A673 (cell line): ENCODE data around the gene CCDC169. TPM values are rescaled to one million over a fixed set of nuclear protein-coding genes. Genes with fewer than 3 reads are reported as not detected.

Experiments
- BruUV-seq: library from RNA; stranded (reverse); fragments of 400-500 nt; replicated peaks from 2 replicates; lab custom pipeline; 2021; lab: Mats Ljungman, UMichigan
- CTCF ChIA-PET: fragments of 300-600 bp; sonication (Branson Sonifier 250); formaldehyde crosslinking; loops from one replicate; lab custom pipeline; 2022; ENCODE audit warnings: antibody characterized with exemption; lab: Charles Lee
- POLR2A ChIA-PET: fragments of 300-600 bp; sonication (Branson Sonifier 250); formaldehyde crosslinking; loops from one replicate; lab custom pipeline; 2022; ENCODE audit warnings: antibody characterized with exemption; ENCODE audit not compliant: low non-redundant PET; lab: Charles Lee
- DNase-seq: peaks from one replicate; pipeline ENCODE4 v3.0.0-alpha.2; 2015; ENCODE audit warnings: low spot score
- H3K27ac ChIP-seq: fragments of 200-600 bp; sonication (generic); 2 replicates; pipeline ENCODE4 v1.5.1; 2016; ENCODE audit warnings: mixed run types, low read depth, mild to moderate bottlenecking, mixed read lengths, antibody characterized with exemption, low read length; ENCODE audit not compliant: poor library complexity, severe bottlenecking
- H3K27me3 ChIP-seq: fragments of 200-600 bp; sonication (generic); replicated peaks from 2 replicates; pipeline ENCODE4 v1.6.1; 2017; ENCODE audit warnings: mixed run types, low read depth, mild to moderate bottlenecking, mixed read lengths, antibody characterized with exemption, low read length; ENCODE audit not compliant: insufficient read depth, poor library complexity
- H3K36me3 ChIP-seq: fragments of 200-600 bp; sonication (generic); 2 replicates; pipeline ENCODE4 v1.6.1; 2016; ENCODE audit warnings: mixed run types, mild to moderate bottlenecking, mixed read lengths, antibody characterized with exemption, low read length; ENCODE audit not compliant: insufficient read depth, poor library complexity, severe bottlenecking
- H3K4me1 ChIP-seq: fragments of 200-600 bp; sonication (generic); 2 replicates; pipeline ENCODE4 v1.6.1; 2017; ENCODE audit warnings: mixed run types, mild to moderate bottlenecking, mixed read lengths, antibody characterized with exemption, low read length; ENCODE audit not compliant: insufficient read depth, poor library complexity, severe bottlenecking
- H3K4me3 ChIP-seq: fragments of 200-600 bp; sonication (generic); 2 replicates; pipeline ENCODE4 v1.5.1; 2016; ENCODE audit warnings: low read depth, mixed run types, mild to moderate bottlenecking, mixed read lengths, low read length; ENCODE audit not compliant: poor library complexity, severe bottlenecking
- H3K9me3 ChIP-seq: fragments of 200-600 bp; sonication (generic); 2 replicates; pipeline ENCODE4 v1.6.1; 2016; ENCODE audit warnings: mixed run types, low read depth, mild to moderate bottlenecking, mixed read lengths, antibody characterized with exemption, low read length; ENCODE audit not compliant: poor library complexity, severe bottlenecking
- EZH2 ChIP-seq: fragments of 200-600 bp; sonication (generic); IDR thresholded peaks from 2 replicates; pipeline ENCODE4 v1.6.1; 2017; ENCODE audit warnings: borderline replicate concordance, low read depth, mild to moderate bottlenecking, mixed read lengths, antibody characterized with exemption, low read length; ENCODE audit not compliant: poor library complexity, severe bottlenecking
- intact Hi-C: fragments of 100-400 bp; cut with micrococcal nuclease; formaldehyde crosslinking; loops from one replicate; pipeline ENCODE4 v1.10.0; 2022; ENCODE audit not compliant: unreplicated experiment
- total RNA-seq: library from RNA; stranded (reverse); gene quantifications from 2 replicates; pipeline ENCODE4 v1.2.3, GENCODE V29; 2021
- TF ChIP-seq, protein P1 (sequence below): fragments of 300-800, 200-600 bp; sonication (generic); conservative IDR thresholded peaks from 2 replicates; pipeline ENCODE4 v1.5.1; 2017; ENCODE audit warnings: low read depth, mild to moderate bottlenecking, antibody characterized with exemption, low read length, moderate library complexity, mixed read lengths

The CCDC169 gene
- total RNA-seq, 1 experiment from 2014 or later: 14.3 TPM

DNA sequence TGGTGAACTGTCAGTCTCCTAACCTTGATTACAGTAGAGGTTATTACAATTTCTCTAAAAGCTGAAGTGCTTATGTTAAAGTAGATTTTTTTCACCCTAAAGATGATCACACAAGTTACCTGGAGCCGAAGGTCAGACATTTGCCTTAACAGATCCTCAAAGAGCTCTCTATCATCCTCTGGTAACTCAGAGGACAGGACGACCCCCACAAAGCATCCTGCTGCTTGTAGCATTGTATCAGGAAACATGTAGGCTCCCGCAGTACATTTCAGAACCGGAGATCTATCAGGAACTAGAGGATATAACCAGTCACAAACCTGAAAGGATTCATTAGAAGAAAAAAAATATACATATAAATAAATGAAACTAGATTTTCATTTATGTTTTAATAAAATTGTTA, 33.7 kb upstream of the CCDC169 start:
- ChIA-PET CTCF (no interaction called here), POLR2A (no interaction called here)
- Histone ChIP-seq H3K9me3 (no peaks in the 10 kb centered on the region), H3K4me1 (peaks cover 28% of the 10 kb centered on the region), H3K36me3 (peaks cover 84% of the 10 kb centered on the region), H3K27me3 (no peaks in the 10 kb centered on the region), H3K27ac (no peak overlapping the region), H3K4me3 (no peak overlapping the region)
- no TSS peak for BruUV-seq
- TF ChIP-seq, protein P1, sequence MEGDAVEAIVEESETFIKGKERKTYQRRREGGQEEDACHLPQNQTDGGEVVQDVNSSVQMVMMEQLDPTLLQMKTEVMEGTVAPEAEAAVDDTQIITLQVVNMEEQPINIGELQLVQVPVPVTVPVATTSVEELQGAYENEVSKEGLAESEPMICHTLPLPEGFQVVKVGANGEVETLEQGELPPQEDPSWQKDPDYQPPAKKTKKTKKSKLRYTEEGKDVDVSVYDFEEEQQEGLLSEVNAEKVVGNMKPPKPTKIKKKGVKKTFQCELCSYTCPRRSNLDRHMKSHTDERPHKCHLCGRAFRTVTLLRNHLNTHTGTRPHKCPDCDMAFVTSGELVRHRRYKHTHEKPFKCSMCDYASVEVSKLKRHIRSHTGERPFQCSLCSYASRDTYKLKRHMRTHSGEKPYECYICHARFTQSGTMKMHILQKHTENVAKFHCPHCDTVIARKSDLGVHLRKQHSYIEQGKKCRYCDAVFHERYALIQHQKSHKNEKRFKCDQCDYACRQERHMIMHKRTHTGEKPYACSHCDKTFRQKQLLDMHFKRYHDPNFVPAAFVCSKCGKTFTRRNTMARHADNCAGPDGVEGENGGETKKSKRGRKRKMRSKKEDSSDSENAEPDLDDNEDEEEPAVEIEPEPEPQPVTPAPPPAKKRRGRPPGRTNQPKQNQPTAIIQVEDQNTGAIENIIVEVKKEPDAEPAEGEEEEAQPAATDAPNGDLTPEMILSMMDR: no peak
- no peak for TF ChIP-seq EZH2
- intact Hi-C loops: no loop called here
- DNase-seq: no peak

DNA sequence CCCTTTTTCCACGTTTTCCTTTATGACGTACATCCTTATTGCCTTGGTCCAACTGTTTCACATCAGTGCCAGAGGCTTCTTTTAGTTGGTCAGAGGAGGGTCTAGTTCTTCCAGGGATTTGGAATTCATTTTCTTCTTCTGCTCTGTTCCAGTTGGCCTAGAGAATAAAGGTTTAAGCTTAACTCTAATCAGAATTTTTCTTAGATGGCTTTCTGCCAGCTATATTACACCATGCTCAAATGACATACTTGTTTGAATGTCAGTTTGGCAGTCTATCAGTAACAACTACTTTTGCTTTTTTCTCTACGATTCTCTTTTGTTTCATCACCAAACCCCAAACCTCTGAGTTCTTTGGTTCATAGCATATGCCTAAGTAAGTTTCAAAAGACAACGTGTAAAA, 31.7 kb upstream of the CCDC169 start:
- Histone ChIP-seq H3K4me1 (peaks cover 28% of the 10 kb centered on the region), H3K4me3 (no peak overlapping the region), H3K9me3 (no peaks in the 10 kb centered on the region), H3K36me3 (peaks cover 87% of the 10 kb centered on the region), H3K27me3 (no peaks in the 10 kb centered on the region), H3K27ac (no peak overlapping the region)
- ChIA-PET CTCF (no interaction called here), POLR2A (no interaction called here)
- BruUV-seq: no TSS peak
- TF ChIP-seq EZH2: no peak
- TF ChIP-seq, protein P1: no peak
- DNase-seq: no peak
- intact Hi-C loops: no loop called here

DNA sequence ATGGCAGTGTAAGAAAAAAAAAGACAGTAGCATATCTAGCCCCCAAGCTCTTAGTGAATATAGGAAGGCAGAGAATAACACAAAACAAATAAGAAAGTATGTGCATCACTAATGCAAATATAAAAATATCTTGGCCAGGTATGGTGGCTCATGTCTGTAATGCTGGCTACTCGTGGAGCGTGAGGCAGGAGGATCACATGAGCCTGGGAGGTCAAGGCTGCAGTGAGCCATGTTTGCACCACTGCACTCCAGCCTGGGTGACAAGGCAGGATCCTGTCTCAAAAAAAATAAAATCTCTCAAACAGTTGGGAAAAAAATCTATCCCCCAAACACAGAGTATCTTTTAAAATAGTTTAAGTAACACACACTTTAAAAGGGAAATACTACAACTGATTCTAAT, 31.2 kb upstream of the CCDC169 start:
- no peaks in the 10 kb centered on the region for H3K27me3 ChIP-seq
- POLR2A ChIA-PET: no interaction called here
- H3K27ac ChIP-seq: no peak overlapping the region
- H3K4me1 ChIP-seq: peaks cover 23% of the 10 kb centered on the region
- no peak overlapping the region for H3K4me3 ChIP-seq
- H3K9me3 ChIP-seq: no peaks in the 10 kb centered on the region
- intact Hi-C loops: no loop called here
- no peak for DNase-seq
- peaks cover 92% of the 10 kb centered on the region for H3K36me3 ChIP-seq
- no TSS peak for BruUV-seq
- CTCF ChIA-PET: no interaction called here
- TF ChIP-seq, protein P1: no peak
- no peak for TF ChIP-seq EZH2
